NCI-H748 treated with DMSO at 0.1 percent for 48 hours (cell line): ENCODE data around the gene RPN1.
"Not testable (repeated sequence)": the region's sequence is repeated elsewhere in the genome, so short reads cannot be mapped to it uniquely, and the experiment has no call there.

ENCODE experiments used
- DNase-seq: peaks from one replicate; lab custom pipeline; 2025; lab: John Stamatoyannopoulos, UW

The RPN1 gene

DNA sequence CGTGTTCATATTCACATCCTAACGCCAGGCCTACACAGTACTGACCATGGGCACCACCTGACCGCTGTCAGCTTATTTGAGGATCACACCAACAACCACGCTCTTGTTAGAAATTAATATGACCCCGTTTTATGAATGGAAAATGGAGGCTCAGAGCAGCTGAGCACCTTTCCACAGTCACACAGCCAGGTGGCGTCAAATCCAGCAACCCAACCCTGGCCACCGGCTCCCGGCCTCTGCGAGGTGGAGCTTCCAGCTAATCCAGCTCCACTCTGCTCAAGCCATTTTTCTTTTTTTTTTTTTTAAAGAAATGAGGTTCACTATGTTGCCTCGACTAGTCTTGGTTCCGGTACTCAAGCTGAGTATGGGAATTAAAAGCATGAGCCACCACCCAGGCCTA is 41.3 kb downstream of the RPN1 start:
- DNase-seq, result no peak

- no peak for DNase-seq
Observed at GRCh38 chr3:128607710-128608048, 42.9 kb downstream of the RPN1 start.

DNA sequence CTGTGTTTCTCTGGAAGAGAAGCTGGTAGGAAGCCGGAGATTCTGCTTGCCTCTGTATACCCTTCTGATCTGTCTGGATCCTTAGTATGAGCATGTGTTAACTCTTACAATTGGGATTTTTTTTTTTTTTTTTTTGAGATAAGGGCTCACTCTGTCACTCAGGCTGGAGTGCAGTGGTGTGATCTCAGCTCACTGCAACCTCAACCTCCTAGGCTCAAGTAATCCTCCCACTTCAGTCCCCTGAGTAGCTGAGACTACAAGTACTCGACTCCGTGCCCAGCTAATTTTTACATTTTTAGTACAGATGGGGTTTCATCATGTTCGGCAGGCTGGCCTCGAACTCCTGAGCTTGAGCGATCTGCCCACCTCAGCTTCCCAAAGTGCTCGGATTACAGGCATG is 44.5 kb downstream of the RPN1 start:
- no peak for DNase-seq

- DNase-seq, result no peak
Observed at GRCh38 chr3:128605091-128606046, 45.2 kb downstream of the RPN1 start.

GRCh38 chr3:128603811-128604775 is 46.5 kb downstream of the RPN1 start:
- no peak for DNase-seq

GRCh38 chr3:128603313-128603712 is 47.3 kb downstream of the RPN1 start:
- DNase-seq, result no peak

DNA sequence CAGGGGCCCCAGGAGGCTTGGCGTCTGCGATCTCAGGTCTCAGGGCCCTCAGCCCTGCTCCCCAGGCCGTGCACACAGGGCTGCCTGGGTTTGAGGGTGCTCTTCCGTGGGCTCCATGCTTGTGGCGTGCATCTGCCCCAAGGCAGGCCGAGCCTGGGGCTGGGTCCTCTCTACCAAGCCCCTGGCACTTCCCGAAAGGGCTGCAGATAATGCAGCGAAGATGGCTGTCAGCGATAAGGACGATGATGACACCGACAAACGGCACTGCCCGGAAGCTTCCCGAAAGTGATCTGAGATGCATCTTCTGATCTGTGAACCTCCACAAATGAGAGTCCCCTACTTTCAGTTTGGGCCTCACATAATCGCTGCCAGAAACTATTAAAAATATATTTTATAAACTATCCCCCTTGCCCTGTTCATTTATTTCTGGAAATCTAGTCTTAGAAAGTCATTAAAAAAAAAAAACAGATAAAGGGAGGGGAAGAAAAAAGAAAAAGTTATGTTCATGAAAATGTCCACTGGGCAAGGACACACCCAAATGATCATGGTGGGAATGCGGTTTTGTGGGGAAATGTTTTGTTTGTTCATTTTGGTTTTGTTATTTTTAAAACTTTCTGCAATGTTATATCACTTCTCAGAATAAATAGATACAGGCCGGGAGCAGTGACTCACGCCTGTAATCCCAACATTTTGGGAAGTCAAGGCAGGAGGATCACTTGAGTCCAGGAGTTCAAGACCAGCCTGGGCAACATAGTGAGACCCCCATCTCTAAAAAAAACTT is 51.5 kb downstream of the RPN1 start:
- DNase-seq, result no peak

DNA sequence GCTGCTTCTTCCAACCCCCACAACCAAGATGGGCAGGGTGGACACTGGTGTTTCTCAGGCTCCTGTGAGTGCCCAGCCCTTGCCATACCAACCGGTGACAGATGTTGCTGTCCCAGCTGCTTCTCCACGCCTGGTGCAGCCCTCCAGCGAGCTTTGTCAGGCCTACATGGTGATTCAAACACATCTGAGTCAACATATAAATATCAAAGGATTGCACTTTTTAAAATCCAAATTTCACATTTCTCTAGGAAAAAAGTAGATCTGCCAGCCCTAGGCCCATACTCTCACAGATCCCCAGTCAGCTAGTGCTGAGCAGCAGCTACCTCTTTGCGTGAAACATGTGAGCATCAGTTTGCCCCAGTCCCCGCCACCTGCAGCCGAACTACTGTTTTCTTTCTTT is 52.7 kb downstream of the RPN1 start:
- DNase-seq, result no peak

- no peak for DNase-seq
Observed at GRCh38 chr3:128592864-128593263, 57.8 kb downstream of the RPN1 start.

DNA sequence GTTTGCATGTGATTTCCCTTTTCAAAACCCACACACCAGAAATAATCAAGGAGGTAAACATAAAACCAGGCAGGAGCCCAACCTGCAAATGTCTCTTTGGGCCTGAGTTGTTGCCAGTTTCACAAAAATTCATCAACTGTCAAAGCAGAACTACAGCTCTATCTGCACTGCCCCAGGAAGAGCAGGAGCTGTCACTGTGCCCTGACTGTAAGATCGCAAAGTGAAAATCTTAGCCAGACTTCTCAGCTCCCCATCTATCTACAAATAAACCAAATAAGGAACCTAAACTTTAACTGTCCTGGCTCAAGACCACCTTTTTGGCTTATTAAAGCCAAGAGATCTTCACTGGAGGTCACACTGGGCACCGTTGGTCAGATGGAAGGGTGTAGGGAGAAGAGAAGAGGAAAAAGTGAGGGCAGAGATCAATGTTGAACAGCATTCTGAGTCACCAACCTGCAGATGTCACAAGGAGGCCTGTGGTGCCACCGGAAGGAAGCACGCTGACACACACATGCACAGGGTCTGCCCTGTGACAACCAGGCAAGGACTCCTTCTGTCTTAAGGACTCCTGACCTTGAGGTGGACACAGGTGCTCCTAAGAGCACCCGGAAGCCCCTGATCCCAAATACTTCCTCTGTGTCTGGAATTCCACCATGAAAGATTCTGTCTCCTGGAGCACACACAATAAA is 58.7 kb downstream of the RPN1 start:
- no peak for DNase-seq

GRCh38 chr3:128590948-128591347 is 59.7 kb downstream of the RPN1 start:
- no peak for DNase-seq

DNA sequence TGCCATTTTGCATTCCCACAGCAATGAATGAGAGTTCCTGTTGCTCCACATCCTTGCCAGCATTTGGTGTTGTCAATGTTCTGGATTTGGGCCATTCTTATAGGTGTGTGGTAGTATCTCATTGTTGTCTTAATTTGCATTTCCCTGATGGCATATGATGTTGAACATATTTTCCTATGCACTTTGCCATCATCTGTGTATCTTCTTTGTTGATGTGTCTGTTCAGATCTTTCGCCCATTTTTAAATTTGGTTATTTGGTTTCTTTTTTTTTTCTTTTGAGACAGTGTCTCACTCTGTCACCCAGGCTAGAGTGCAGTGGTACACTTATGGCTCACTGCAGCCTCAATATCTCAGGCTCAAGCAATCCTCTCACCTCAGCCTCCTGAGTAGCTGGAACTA is 60.6 kb downstream of the RPN1 start:
- not testable (repeated sequence) for DNase-seq

DNA sequence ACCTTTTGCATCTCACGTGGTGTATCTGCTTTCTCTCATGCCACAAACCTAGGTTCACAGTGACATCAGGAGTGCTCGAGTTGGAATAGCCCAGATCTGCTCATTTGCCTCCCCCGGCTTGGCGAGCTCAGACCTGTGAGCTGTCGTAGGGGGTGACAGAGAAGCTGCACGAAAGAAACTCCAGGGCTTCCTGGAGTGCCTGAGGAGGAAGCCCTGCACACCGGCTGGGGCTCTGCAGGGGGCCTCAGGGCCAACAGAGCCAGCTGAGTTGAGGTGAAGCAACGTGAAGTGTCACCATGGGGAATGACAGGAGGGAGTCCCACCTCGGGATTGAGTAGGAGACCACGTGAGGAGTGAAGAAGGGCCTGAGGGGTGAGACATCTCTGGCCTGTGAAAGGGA is 62.5 kb downstream of the RPN1 start:
- DNase-seq, result no peak

DNA sequence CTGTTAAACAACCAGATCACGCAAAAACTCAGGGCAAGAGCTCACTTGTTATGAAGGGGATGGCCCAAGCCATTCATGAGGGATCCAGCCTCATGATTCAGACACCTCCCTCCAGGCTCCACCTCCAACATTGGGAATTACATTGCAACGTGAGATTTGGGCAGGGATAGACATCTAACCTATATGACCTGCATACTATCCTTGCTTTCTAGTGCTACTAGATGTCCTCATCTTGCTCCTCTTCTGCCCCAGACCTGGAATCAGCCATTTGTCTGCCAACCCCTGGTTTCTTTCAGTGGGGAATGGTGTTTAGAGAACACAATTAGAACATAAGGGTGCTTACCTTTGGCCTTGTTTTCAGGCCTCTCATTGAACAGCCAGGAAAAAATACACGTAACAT is 63.2 kb downstream of the RPN1 start:
- DNase-seq, result no peak

- DNase-seq, result not testable (repeated sequence)
Observed at GRCh38 chr3:128586932-128587331, 63.7 kb downstream of the RPN1 start.

DNA sequence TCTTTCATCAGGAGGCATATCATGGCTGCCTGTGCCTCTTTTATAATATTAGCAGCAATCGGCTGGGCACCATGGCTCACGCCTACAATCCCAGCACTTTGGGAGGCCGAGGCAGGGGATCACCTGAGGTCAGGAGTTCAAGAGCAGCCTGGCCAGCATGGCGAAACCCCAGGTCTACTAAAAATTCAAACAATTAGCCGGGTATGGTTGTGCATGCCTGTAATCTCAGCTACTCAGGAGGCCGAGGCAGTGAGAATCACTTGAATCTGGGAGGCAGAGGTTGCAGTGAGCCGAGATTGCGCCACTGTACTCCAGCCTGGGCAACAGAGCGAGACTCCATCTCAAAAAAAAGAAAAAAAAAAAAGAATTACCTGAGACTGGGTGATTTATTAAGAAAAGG is 64.2 kb downstream of the RPN1 start:
- DNase-seq, result not testable (repeated sequence)

GRCh38 chr3:128585974-128586373 is 64.6 kb downstream of the RPN1 start:
- DNase-seq, result no peak

DNA sequence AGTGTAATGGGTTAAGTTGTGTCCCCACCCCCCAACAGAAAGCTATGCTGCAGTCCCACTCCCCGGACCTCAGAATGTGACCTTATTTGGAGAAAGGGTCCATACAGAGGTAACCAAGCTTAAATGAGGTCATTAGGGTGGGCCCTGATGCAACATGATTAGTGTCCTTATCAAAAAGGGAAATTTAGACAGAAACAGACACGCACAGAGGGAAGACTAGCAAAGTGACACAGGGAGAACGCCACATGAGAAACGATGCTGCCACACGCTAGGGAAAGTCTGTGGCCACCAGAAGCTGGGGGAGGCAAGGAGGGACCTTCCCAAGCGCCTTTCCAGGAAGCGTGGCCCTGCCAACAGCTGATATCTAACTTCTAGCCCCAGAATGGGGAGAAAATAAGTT is 65.4 kb downstream of the RPN1 start:
- no peak for DNase-seq

- DNase-seq, result peak; percentile 47
Observed at GRCh38 chr3:128584412-128585020, 66.1 kb downstream of the RPN1 start.

- DNase-seq, result no peak
Observed at GRCh38 chr3:128581566-128581965, 69.1 kb downstream of the RPN1 start.

DNA sequence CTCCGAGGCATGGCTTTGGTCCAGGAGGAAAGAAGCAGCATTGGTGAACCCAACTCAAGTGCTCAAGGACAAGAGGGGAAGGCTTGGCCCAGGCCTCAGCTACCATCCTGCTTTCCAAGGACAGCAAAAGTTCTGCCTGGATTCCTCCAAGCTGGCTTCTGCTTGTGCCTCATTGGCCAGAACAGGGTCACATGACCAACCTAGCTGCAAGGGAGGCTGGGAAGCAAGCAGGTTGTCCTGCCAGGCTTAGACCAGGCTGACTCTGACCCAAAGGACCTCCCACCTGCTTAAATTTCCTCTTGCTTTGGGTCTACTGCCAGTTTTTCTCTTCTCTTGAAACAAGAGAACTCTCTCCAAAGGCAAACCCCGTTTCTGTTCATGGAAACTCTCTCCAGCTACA is 70.7 kb downstream of the RPN1 start:
- DNase-seq, result no peak
